ENCODE data around the gene SDK2.

SDK2 gene

GRCh38 chr17:73569762-73570319, 74.4 kb downstream of the SDK2 start:
- no peaks in the 10 kb centered on the region for H4K20me1 ChIP-seq (ENCODE audit: insufficient read depth, low read length)
- no peak overlapping the region for H3K4me2 ChIP-seq (ENCODE audit: low read depth, low read length)
- no peak overlapping the region for H3K9ac ChIP-seq (ENCODE audit: low read length)
- H3F3A ChIP-seq (ENCODE audit: insufficient read depth, low read length) = no peaks in the 10 kb centered on the region
- H3K4me3 ChIP-seq (ENCODE audit: low read length) = no peak overlapping the region
- H3K4me1 ChIP-seq (ENCODE audit: low read length) = no peaks in the 10 kb centered on the region
- no peaks in the 10 kb centered on the region for H3K79me2 ChIP-seq (ENCODE audit: low read length)
- H3K27ac ChIP-seq (ENCODE audit: low read length) = no peak overlapping the region
- no peaks in the 10 kb centered on the region for H3K36me3 ChIP-seq (replicated peaks; ENCODE audit: insufficient read depth, low read length)
- no peaks in the 10 kb centered on the region for H3K9me2 ChIP-seq (replicated peaks; ENCODE audit: insufficient read depth, low read length)
- H2AFZ ChIP-seq (ENCODE audit: low read length) = no peak overlapping the region
- TF ChIP-seq EZH2 (optimal IDR thresholded peaks at IDR 0.05; ENCODE audit: low read depth, low read length) (no peak), CTCF (IDR thresholded peaks at IDR 0.05; ENCODE audit: low read length) (no peak), EZH2phosphoT487 (IDR thresholded peaks at IDR 0.05; ENCODE audit: low read length) (no peak)
- DNase-seq = no peak
- no peaks in the 10 kb centered on the region for H3K9me3 ChIP-seq (replicated peaks; ENCODE audit: insufficient read depth, low read length)
- peaks cover 57% of the 10 kb centered on the region for H3K27me3 ChIP-seq (replicated peaks; ENCODE audit: insufficient read depth, low read length)

GRCh38 chr17:73568934-73569333, 75.3 kb downstream of the SDK2 start:
- Histone ChIP-seq H3K4me1 (ENCODE audit: low read length) (no peaks in the 10 kb centered on the region), H3K9me2 (replicated peaks; ENCODE audit: insufficient read depth, low read length) (no peaks in the 10 kb centered on the region), H2AFZ (ENCODE audit: low read length) (no peak overlapping the region), H3K9ac (ENCODE audit: low read length) (no peak overlapping the region), H3K4me2 (ENCODE audit: low read depth, low read length) (no peak overlapping the region), H3K9me3 (replicated peaks; ENCODE audit: insufficient read depth, low read length) (no peaks in the 10 kb centered on the region), H3K36me3 (replicated peaks; ENCODE audit: insufficient read depth, low read length) (no peaks in the 10 kb centered on the region), H3K4me3 (ENCODE audit: low read length) (no peak overlapping the region), H3K27ac (ENCODE audit: low read length) (no peak overlapping the region), H3K27me3 (replicated peaks; ENCODE audit: insufficient read depth, low read length) (peaks cover 49% of the 10 kb centered on the region), H3F3A (ENCODE audit: insufficient read depth, low read length) (no peaks in the 10 kb centered on the region), H3K79me2 (ENCODE audit: low read length) (no peaks in the 10 kb centered on the region), H4K20me1 (ENCODE audit: insufficient read depth, low read length) (no peaks in the 10 kb centered on the region)
- TF ChIP-seq EZH2 (optimal IDR thresholded peaks at IDR 0.05; ENCODE audit: low read depth, low read length) (no peak), CTCF (IDR thresholded peaks at IDR 0.05; ENCODE audit: low read length) (no peak), EZH2phosphoT487 (IDR thresholded peaks at IDR 0.05; ENCODE audit: low read length) (no peak)
- no peak for DNase-seq

DNA sequence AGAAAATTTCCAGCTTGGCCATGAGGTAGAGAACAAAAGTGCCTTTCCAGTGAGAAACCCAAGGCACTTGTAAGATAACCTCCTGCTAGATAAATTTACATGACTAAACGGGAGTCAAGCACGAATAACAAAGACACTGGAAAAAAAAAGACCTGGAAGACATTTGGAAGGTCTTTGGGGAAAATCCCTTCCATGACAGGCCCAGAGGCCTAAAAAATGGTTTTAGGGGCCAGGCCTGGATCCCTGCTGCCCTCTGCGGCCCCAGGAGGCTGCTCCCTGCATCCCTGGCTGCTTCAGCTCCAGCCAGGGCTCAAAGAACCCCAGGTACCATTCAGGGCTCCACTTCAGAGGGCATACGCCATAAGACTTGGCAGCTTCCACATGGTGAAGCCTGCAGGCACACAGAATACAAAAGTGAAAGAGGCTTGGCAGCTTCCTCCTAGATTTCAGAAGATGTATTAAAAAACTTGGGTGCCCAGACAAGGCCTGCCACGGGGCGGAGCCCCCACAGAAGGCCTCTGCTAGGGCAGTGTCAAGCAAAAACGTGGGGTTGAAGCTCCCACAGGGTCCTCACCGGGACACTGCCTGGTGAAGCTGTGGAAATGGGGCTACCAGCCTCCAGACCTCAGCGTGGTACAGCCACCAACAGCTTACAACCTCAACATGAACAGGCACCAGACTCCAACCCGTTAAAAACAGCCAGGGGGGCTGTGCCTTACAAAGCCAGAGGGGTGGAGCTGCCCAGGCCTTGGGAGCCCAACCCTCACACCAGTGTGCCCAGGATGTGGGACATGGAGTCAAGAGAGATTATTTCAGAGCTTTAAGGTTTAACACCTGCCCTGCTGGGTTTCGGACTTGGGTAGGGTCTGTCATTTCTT, 77.1 kb downstream of the SDK2 start:
- no peaks in the 10 kb centered on the region for H3K79me2 ChIP-seq (ENCODE audit: low read length)
- H3F3A ChIP-seq (ENCODE audit: insufficient read depth, low read length) = no peaks in the 10 kb centered on the region
- H2AFZ ChIP-seq (ENCODE audit: low read length) = no peak overlapping the region
- H3K27me3 ChIP-seq (replicated peaks; ENCODE audit: insufficient read depth, low read length) = peaks cover 49% of the 10 kb centered on the region
- no peaks in the 10 kb centered on the region for H3K36me3 ChIP-seq (replicated peaks; ENCODE audit: insufficient read depth, low read length)
- H3K4me2 ChIP-seq (ENCODE audit: low read depth, low read length) = no peak overlapping the region
- no peak overlapping the region for H3K27ac ChIP-seq (ENCODE audit: low read length)
- no peaks in the 10 kb centered on the region for H3K9me3 ChIP-seq (replicated peaks; ENCODE audit: insufficient read depth, low read length)
- no peaks in the 10 kb centered on the region for H3K4me1 ChIP-seq (ENCODE audit: low read length)
- DNase-seq = peak; percentile 36
- TF ChIP-seq EZH2phosphoT487 (IDR thresholded peaks at IDR 0.05; ENCODE audit: low read length) = no peak
- no peak for TF ChIP-seq EZH2 (optimal IDR thresholded peaks at IDR 0.05; ENCODE audit: low read depth, low read length)
- no peak for TF ChIP-seq CTCF (IDR thresholded peaks at IDR 0.05; ENCODE audit: low read length)
- no peak overlapping the region for H3K4me3 ChIP-seq (ENCODE audit: low read length)
- no peak overlapping the region for H3K9ac ChIP-seq (ENCODE audit: low read length)
- no peaks in the 10 kb centered on the region for H4K20me1 ChIP-seq (ENCODE audit: insufficient read depth, low read length)
- H3K9me2 ChIP-seq (replicated peaks; ENCODE audit: insufficient read depth, low read length) = no peaks in the 10 kb centered on the region

Measured in MM.1S (cell line).